ENCODE results near the gene ATP9B.

The ATP9B gene

GRCh38 chr18:79418642-79419041 lies 349.4 kb downstream of the ATP9B start:
- DNase-seq (ENCODE audit: low spot score) = no peak
- in situ Hi-C loops (cut with MboI; ENCODE audit: low pct_unique_long_range_greater_than_20kb, low sequenced_read_pairs, unreplicated experiment) = no loop called here
- TF ChIP-seq, protein P1, sequence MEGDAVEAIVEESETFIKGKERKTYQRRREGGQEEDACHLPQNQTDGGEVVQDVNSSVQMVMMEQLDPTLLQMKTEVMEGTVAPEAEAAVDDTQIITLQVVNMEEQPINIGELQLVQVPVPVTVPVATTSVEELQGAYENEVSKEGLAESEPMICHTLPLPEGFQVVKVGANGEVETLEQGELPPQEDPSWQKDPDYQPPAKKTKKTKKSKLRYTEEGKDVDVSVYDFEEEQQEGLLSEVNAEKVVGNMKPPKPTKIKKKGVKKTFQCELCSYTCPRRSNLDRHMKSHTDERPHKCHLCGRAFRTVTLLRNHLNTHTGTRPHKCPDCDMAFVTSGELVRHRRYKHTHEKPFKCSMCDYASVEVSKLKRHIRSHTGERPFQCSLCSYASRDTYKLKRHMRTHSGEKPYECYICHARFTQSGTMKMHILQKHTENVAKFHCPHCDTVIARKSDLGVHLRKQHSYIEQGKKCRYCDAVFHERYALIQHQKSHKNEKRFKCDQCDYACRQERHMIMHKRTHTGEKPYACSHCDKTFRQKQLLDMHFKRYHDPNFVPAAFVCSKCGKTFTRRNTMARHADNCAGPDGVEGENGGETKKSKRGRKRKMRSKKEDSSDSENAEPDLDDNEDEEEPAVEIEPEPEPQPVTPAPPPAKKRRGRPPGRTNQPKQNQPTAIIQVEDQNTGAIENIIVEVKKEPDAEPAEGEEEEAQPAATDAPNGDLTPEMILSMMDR (IDR thresholded peaks at IDR 0.05; ENCODE audit: extremely low read depth, insufficient read depth, missing control alignments) = no peak

DNA sequence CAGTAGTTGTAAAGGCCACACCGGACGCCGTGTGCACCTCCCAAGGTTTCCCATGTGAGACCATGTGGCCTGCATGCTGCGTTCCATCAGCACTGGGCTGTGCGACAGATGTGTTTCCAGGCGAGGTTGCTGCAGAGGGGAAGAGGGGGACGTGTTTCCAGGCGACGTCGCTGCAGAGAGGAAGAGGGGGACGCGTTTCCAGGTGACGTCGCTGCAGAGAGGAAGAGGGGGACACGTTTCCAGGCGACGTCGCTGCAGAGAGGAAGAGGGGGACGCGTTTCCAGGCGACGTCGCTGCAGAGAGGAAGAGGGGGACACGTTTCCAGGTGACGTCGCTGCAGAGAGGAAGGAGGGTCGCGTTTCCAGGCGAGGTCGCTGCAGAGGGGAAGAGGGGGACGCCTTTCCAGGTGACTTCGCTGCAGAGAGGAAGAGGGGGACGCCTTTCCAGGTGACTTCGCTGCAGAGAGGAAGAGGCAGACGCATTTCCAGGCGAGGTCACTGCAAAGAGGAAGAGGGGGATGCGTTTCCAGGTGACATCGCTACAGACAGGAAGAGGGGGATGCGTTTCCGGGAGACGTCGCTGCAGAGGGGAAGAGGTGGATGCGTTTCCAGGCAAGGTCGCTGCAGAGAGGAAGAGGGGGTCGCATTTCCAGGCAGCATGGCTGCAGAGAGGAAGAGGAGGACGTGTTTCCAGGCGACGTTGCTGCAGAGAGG lies 351.0 kb downstream of the ATP9B start:
- TF ChIP-seq, protein P1 (IDR thresholded peaks at IDR 0.05; ENCODE audit: extremely low read depth, insufficient read depth, missing control alignments) = no peak
- in situ Hi-C loops (cut with MboI; ENCODE audit: low pct_unique_long_range_greater_than_20kb, low sequenced_read_pairs, unreplicated experiment) = no loop called here
- DNase-seq (ENCODE audit: low spot score) = no peak

DNA sequence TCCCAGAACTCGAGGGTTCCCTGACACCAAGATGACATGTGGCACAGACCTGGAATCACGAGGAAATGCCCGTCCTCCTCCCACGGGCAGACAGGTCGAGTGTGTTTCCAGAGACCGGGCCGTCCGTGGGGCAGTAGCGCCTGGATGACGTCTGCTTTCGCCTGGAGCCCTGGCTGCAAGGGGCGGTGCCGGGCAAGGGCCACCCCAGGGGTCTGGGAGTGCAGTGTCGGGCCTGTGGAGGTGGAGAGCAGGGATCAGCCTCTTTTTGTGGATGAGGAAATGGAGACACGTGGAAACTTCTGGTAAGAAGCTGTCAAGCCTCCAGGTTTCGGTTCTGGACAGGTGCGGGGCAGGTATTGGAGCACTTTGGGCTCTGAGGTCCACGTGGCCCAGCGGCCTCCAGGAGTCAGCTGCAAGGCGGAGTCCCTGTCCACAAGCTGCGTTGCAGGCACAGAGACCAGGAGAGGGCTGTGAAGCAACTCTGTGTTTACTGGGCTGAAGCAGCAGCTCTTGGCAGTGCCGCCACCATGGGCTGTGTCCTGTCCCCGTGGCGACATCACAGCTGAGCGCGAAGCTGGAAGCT lies 352.2 kb downstream of the ATP9B start:
- DNase-seq (ENCODE audit: low spot score) = no peak
- in situ Hi-C loops (cut with MboI; ENCODE audit: low pct_unique_long_range_greater_than_20kb, low sequenced_read_pairs, unreplicated experiment) = no loop called here
- TF ChIP-seq, protein P1 (IDR thresholded peaks at IDR 0.05; ENCODE audit: extremely low read depth, insufficient read depth, missing control alignments) = no peak

DNA sequence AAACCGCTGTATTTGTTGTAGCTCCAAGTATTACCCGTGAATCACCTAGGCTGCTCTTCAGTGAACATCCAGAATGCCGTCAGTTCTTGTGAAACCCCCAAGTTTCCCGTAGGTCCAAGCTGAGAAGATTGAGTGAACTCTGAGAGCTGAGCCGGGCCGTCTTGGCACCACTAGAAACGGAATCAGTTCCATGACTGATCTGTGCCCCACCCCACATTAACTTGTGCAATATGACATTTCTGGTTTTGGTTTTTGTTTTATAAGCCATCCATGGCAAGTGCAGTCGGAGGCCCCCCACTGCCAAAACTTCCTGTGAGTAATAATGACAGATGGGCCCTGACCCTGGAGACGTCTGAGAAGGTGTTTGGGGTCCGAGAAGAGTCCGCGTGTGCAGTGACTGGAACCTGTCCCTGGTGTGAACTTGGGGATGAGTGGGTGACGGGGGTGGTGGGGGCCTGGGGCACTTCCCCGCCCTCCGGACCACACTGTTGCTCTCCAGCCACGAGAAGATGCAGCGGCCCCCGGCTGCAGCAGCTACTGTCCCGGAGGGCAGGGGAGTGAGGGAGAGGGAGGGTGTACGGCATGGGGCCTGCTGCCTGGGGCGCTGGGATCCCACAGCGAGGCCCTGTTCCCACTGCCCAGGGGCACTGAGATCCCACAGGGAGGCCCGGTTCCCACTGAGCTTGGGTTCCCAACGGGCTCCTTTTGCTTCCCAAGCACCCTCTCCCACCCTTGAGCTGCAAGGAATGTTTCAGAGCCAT lies 353.0 kb downstream of the ATP9B start:
- peak; percentile 76 for DNase-seq (ENCODE audit: low spot score)
- in situ Hi-C loops (cut with MboI; ENCODE audit: low pct_unique_long_range_greater_than_20kb, low sequenced_read_pairs, unreplicated experiment) = no loop called here
- TF ChIP-seq, protein P1 (IDR thresholded peaks at IDR 0.05; ENCODE audit: extremely low read depth, insufficient read depth, missing control alignments) = no peak

DNA sequence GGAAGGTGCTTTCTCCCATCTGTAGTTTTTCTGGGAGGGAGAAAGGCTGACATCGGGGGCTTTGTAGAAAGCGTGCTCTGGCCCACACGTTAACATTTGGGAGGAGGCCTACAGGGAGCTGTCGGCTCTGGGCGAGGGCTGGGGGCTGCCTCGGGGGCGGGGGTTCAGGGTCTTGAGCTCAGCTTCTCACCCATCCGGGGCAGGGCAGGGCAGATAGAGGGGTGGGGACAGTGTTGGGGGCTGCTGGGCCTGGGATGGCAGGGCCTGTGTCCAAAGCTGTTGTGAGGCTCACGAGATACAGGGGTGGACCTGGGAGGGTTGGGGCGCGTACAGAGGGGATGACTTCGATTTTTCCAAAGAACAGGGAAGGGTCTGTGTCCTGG lies 353.6 kb downstream of the ATP9B start:
- in situ Hi-C loops (cut with MboI; ENCODE audit: low pct_unique_long_range_greater_than_20kb, low sequenced_read_pairs, unreplicated experiment) = no loop called here
- DNase-seq (ENCODE audit: low spot score) = no peak
- TF ChIP-seq, protein P1 (IDR thresholded peaks at IDR 0.05; ENCODE audit: extremely low read depth, insufficient read depth, missing control alignments) = no peak

- no peak for DNase-seq (ENCODE audit: low spot score)
- in situ Hi-C loops (cut with MboI; ENCODE audit: low pct_unique_long_range_greater_than_20kb, low sequenced_read_pairs, unreplicated experiment) = no loop called here
- TF ChIP-seq, protein P1 (IDR thresholded peaks at IDR 0.05; ENCODE audit: extremely low read depth, insufficient read depth, missing control alignments) = no peak
Observed at GRCh38 chr18:79423211-79424007, 354.2 kb downstream of the ATP9B start.

Data from GM13977 (cell line).